K562 (cell line): ENCODE results near the gene DNAH3. TPM values are rescaled to one million over a fixed set of nuclear protein-coding genes. Genes with fewer than 3 reads are reported as not detected.
A peak's percentile ranks its signal among the peaks of the same experiment; 100 is the strongest.

Experiments used
- ATAC-seq: fragments of 200-7000 bp; cut with Tn5 transposase; 3 replicates; pipeline ENCODE4 v1.9.1; 2020; ENCODE audit warnings: moderate library complexity
- BruUV-seq: library from RNA; stranded (reverse); fragments of 400-500 nt; replicated peaks from 2 replicates; lab custom pipeline; 2021; lab: Mats Ljungman, UMichigan
- CTCF ChIA-PET: fragments of 300-600 bp; formaldehyde crosslinking; extraction: SDS; loops from one replicate; lab custom pipeline; 2021; ENCODE audit warnings: low intra/inter-chr PET ratio; lab: Yijun Ruan, JAX
- POLR2A ChIA-PET: fragments of 300-600, 350-650 bp; sonication (Branson Sonifier 250); formaldehyde crosslinking; extraction: SDS; loops from one replicate; lab custom pipeline; 2021; ENCODE audit warnings: antibody characterized with exemption, inconsistent platforms; lab: Yijun Ruan, JAX
- DNase-seq, 4 experiments: peaks; one replicate each; pipeline versions ENCODE4 v3.0.0 to v3.0.0-alpha.2; 2011 to 2018; ENCODE audit warnings: low spot score in 3 of 4, mixed read lengths in 3 of 4; ENCODE audit errors: extremely low read depth in 1 of 4
- FAIRE-seq: peaks from 2 replicates; lab custom pipeline; 2011; peaks lifted over from hg19 to GRCh38; lab: Jason Lieb, UNC
- H2AFZ ChIP-seq: 2 replicates; pipeline ENCODE4 v1.6.0; 2011; ENCODE audit warnings: low read depth, low read length, control low read depth, inconsistent platforms
- H3K27ac ChIP-seq: fragments of 200-600 bp; 3 replicates; pipeline ENCODE4 v1.8.0; 2011; ENCODE audit warnings: low read depth, mild to moderate bottlenecking, control low read depth, inconsistent platforms, low read length, moderate library complexity, mixed read lengths; ENCODE audit errors: extremely low read depth
- H3K27me3 ChIP-seq, 2 experiments: fragments of 300-600 bp in 1 of 2; 2 replicates in 1 of 2; 3 replicates in 1 of 2; pipeline versions ENCODE4 v1.6.0 to v1.8.0; 2011; ENCODE audit warnings: inconsistent platforms in 2 of 2, low read length in 2 of 2, mild to moderate bottlenecking in 1 of 2, mixed read lengths in 1 of 2, moderate library complexity in 1 of 2; ENCODE audit not compliant: control insufficient read depth in 2 of 2, insufficient read depth in 2 of 2
- H3K36me3 ChIP-seq: fragments of 300-600 bp; 3 replicates; pipeline ENCODE4 v1.8.0; 2011; ENCODE audit warnings: mild to moderate bottlenecking, low read length, inconsistent platforms; ENCODE audit not compliant: control insufficient read depth, insufficient read depth
- H3K4me1 ChIP-seq, 2 experiments: fragments of 200-600 bp in 1 of 2; replicated peaks in 1 of 2; 2 replicates in 1 of 2; 3 replicates in 1 of 2; pipeline versions ENCODE4 v1.5.1 to v1.8.0; 2011; ENCODE audit warnings: inconsistent platforms in 2 of 2, low read length in 2 of 2, mild to moderate bottlenecking in 1 of 2, mixed read lengths in 1 of 2, moderate library complexity in 1 of 2; ENCODE audit not compliant: control insufficient read depth in 2 of 2, insufficient read depth in 2 of 2
- H3K4me2 ChIP-seq: 2 replicates; pipeline ENCODE4 v1.6.1; 2011; ENCODE audit warnings: low read length, control low read depth, inconsistent platforms, mixed read lengths; ENCODE audit not compliant: insufficient read depth
- H3K4me3 ChIP-seq: fragments of 200-600 bp; sonication (generic), shearing (Covaris generic); 2 replicates; pipeline ENCODE4 v1.5.1; 2016; ENCODE audit warnings: control low read depth, inconsistent platforms
- H3K79me2 ChIP-seq: fragments of 200-600 bp; 3 replicates; pipeline ENCODE4 v1.8.0; 2011; ENCODE audit warnings: low read length, inconsistent platforms; ENCODE audit not compliant: control insufficient read depth, insufficient read depth
- H3K9ac ChIP-seq, 2 experiments: 2 replicates each; pipeline versions ENCODE4 v1.6.0 to v1.6.1; 2011; ENCODE audit warnings: low read depth in 2 of 2, low read length in 2 of 2, control low read depth in 1 of 2, inconsistent platforms in 1 of 2, mild to moderate bottlenecking in 1 of 2, mixed read lengths in 1 of 2; ENCODE audit not compliant: insufficient read depth in 1 of 2
- H3K9me1 ChIP-seq: one replicate; pipeline ENCODE4 v1.6.0; 2011; ENCODE audit warnings: inconsistent platforms, mild to moderate bottlenecking, low read length, moderate library complexity; ENCODE audit not compliant: control insufficient read depth, insufficient read depth
- H3K9me3 ChIP-seq: replicated peaks from 2 replicates; pipeline ENCODE4 v1.5.1; 2011; ENCODE audit warnings: low read depth, low read length, inconsistent platforms; ENCODE audit not compliant: control insufficient read depth, insufficient read depth
- H4K20me1 ChIP-seq: replicated peaks from 2 replicates; pipeline ENCODE4 v1.6.1; 2011; ENCODE audit warnings: low read length, inconsistent platforms, mixed read lengths; ENCODE audit not compliant: control insufficient read depth, insufficient read depth
- COPS2 ChIP-seq: fragments of 450-650 bp; conservative IDR thresholded peaks from 2 replicates; pipeline ENCODE4 v1.6.1; 2016; ENCODE audit warnings: mild to moderate bottlenecking, moderate library complexity
- DIDO1 ChIP-seq: fragments of 450-650 bp; IDR thresholded peaks from 2 replicates; pipeline ENCODE4 v1.6.1; 2016; ENCODE audit warnings: low read depth, missing biosample characterization, missing genetic modification characterization
- FOXA1 ChIP-seq: fragments of 450-650 bp; IDR thresholded peaks from 2 replicates; pipeline ENCODE4 v1.6.1; 2016; ENCODE audit warnings: mild to moderate bottlenecking, borderline replicate concordance
- HDGF ChIP-seq: fragments of 450-650 bp; IDR thresholded peaks from 2 replicates; pipeline ENCODE4 v1.6.1; 2016
- NFIX ChIP-seq: fragments of 250-450 bp; sonication (Bioruptor Pico); IDR thresholded peaks from 2 replicates; pipeline ENCODE4 v1.4.0; 2020; ENCODE audit warnings: low read depth, mild to moderate bottlenecking, moderate library complexity
- NR1H2 ChIP-seq: sonication (generic); formaldehyde crosslinking; IDR thresholded peaks from 2 replicates; pipeline ENCODE4 v1.4.0; 2020; ENCODE audit warnings: mild to moderate bottlenecking, missing genetic modification reagents
- RAD51 ChIP-seq: fragments of 450-650 bp; IDR thresholded peaks from 2 replicates; pipeline ENCODE4 v1.7.1; 2016; ENCODE audit warnings: low read depth, mild to moderate bottlenecking, borderline replicate concordance
- SMARCB1 ChIP-seq: IDR thresholded peaks from 2 replicates; pipeline ENCODE4 v1.6.1; 2011; ENCODE audit warnings: improper control_type of control experiment, low read depth; ENCODE audit not compliant: insufficient read length
- WGBS: fragments of 100-300 bp; shearing (Covaris generic); methylation state at CpG from one replicate; pipeline ENCODE4 v1.1.6; 2016; ENCODE audit warnings: low coverage, mixed read lengths; ENCODE audit not compliant: insufficient coverage; ENCODE audit errors: missing lambda C conversion rate; 5-methylcytosine and 5-hydroxymethylcytosine counted together
- in situ Hi-C: fragments of 300-500 bp; cut with MboI; formaldehyde crosslinking; loops from 4 replicates; pipeline ENCODE4 v1.15.0; 2018; ENCODE audit warnings: inconsistent platforms, mixed read lengths
- intact Hi-C: fragments of 100-400 bp; cut with micrococcal nuclease; formaldehyde crosslinking; loops from 2 replicates; pipeline ENCODE4 v1.14.2; 2022
- polyA plus RNA-seq, 8 experiments: library from polyadenylated mRNA; depleted of rRNA in 4 of 8; stranded (reverse) in 5 of 8; unstranded in 3 of 8; fragments of >200 nt; fragmentation: Nextera tagmentation in 2 of 8; fragmentation: Illumina TruSeq in 1 of 8; extraction: Ambion mirVana in 2 of 8; extraction: Trizol in 1 of 8; gene quantifications; 2 replicates each; pipeline versions ENCODE4 v1.2.1 to v1.2.3, GENCODE V29; 2011 to 2014; ENCODE audit warnings: inconsistent platforms in 1 of 8, missing spikeins in 1 of 8
- total RNA-seq, 7 experiments: library from RNA; depleted of rRNA in 6 of 7; stranded (reverse); fragments of >200 nt in 6 of 7; fragmentation: Illumina TruSeq in 2 of 7; extraction: Trizol in 2 of 7; gene quantifications; 2 replicates each; pipeline versions ENCODE4 v1.2.1 to v1.2.3, GENCODE V29; 2011 to 2021; ENCODE audit warnings: low replicate concordance in 1 of 7
- TF ChIP-seq, protein P1 (sequence below): fragments of 250-450 bp; sonication (Bioruptor Pico); IDR thresholded peaks from 2 replicates; pipeline ENCODE4 v1.5.0; 2021; ENCODE audit warnings: mild to moderate bottlenecking, borderline replicate concordance
- TF ChIP-seq, protein P2 (sequence below): IDR thresholded peaks from 2 replicates; pipeline ENCODE4 v1.6.1; 2012; ENCODE audit warnings: low read depth, low read length, improper control_type of control experiment, borderline replicate concordance
- TF ChIP-seq, protein P3 (sequence below): fragments of 450-650 bp; formaldehyde crosslinking; IDR thresholded peaks from 2 replicates; pipeline ENCODE4 v1.4.0; 2020; ENCODE audit warnings: mild to moderate bottlenecking, mixed read lengths

The DNAH3 gene
- total and polyA plus RNA-seq, 9 of the 15 experiments (the other 6 are each of a cell fraction or from before 2014, with no cell fraction given) = 0.32 to 0.84 (median 0.44) TPM

DNA sequence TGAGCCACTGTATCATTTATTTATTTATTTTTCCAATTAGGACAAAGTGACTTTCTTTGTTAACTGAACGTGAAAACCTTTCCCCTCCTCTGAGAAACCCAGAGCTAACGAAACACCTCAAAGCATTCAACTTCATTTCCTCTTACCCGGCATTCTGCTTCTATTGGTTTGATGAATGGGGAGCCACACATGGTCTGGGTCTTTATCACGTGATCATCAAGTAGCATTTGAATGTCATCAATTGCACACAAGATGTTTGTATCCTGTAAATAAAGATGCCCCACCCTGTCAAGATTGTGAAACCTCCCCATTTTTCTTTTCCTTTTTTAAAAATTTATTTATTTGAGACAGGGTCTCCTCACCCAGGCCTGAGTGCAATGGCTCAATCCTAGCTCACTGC lies 80.1 kb downstream of the DNAH3 start:
- POLR2A ChIA-PET = interaction anchor here (0.7 kb wide), 1 partner anchor 8 kb away, joined by 3 read pairs; no protein-coding TSS in a partner anchor
- intact Hi-C loops = no loop called here

DNA sequence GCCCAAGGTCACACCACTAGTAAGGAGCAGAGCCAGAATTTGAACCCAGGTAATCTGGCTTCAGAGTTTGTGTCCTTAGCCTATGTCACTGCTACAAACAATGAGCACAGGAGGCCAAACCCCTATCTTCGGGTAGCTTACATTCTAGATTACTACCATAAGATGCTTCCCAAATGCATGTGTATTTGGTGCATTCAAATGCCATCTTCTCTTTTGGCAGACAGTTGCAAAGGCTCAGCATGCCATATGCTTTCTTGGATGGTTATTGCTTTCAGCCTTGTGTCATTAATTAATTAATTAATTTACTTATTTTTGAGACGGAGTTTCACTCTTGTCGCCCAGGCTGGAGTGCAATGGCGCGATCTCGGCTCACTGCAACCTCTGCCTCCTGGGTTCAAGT lies 80.7 kb downstream of the DNAH3 start:
- ATAC-seq = no peak
- no peaks in the 10 kb centered on the region for H3K9me1 ChIP-seq
- BruUV-seq = no TSS peak
- no peak overlapping the region for H3K4me3 ChIP-seq
- peaks cover 16 to 33% of the 10 kb centered on the region in 2 experiments; a peak in 4 of 5 replicates for H3K27me3 ChIP-seq
- H3K4me1 ChIP-seq = no peaks in the 10 kb centered on the region
- no peaks in the 10 kb centered on the region for H3K9me3 ChIP-seq
- POLR2A ChIA-PET = interaction anchor here (0.7 kb wide), 1 partner anchor 9 kb away, joined by 3 read pairs; no protein-coding TSS in a partner anchor
- CTCF ChIA-PET = no interaction called here
- in situ Hi-C loops (no loop called here), intact Hi-C loops (no loop called here)
- H3K36me3 ChIP-seq = no peaks in the 10 kb centered on the region
- no peak overlapping the region for H3K27ac ChIP-seq
- H3K4me2 ChIP-seq = no peak overlapping the region
- FAIRE-seq = no peak
- no peak overlapping the region for H2AFZ ChIP-seq
- no peak for DNase-seq
- H3K79me2 ChIP-seq = no peaks in the 10 kb centered on the region
- 0% methylated on average over 6 of the region's 6 CpGs for WGBS
- H3K9ac ChIP-seq = no peak overlapping the region
- no peaks in the 10 kb centered on the region for H4K20me1 ChIP-seq
- no peak for TF ChIP-seq NFIX (CRISPR knock-in tag)
- TF ChIP-seq, protein P1, sequence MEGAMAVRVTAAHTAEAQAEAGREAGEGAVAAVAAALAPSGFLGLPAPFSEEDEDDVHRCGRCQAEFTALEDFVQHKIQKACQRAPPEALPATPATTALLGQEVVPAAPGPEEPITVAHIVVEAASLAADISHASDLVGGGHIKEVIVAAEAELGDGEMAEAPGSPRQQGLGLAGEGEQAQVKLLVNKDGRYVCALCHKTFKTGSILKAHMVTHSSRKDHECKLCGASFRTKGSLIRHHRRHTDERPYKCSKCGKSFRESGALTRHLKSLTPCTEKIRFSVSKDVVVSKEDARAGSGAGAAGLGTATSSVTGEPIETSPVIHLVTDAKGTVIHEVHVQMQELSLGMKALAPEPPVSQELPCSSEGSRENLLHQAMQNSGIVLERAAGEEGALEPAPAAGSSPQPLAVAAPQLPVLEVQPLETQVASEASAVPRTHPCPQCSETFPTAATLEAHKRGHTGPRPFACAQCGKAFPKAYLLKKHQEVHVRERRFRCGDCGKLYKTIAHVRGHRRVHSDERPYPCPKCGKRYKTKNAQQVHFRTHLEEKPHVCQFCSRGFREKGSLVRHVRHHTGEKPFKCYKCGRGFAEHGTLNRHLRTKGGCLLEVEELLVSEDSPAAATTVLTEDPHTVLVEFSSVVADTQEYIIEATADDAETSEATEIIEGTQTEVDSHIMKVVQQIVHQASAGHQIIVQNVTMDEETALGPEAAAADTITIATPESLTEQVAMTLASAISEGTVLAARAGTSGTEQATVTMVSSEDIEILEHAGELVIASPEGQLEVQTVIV (CRISPR knock-in tag) = no peak
- TF ChIP-seq DIDO1 (tag) = no peak
- TF ChIP-seq NR1H2 (CRISPR knock-in tag) = no peak
- no peak for TF ChIP-seq HDGF
- TF ChIP-seq SMARCB1 = no peak
- no peak for TF ChIP-seq COPS2
- TF ChIP-seq, protein P2, sequence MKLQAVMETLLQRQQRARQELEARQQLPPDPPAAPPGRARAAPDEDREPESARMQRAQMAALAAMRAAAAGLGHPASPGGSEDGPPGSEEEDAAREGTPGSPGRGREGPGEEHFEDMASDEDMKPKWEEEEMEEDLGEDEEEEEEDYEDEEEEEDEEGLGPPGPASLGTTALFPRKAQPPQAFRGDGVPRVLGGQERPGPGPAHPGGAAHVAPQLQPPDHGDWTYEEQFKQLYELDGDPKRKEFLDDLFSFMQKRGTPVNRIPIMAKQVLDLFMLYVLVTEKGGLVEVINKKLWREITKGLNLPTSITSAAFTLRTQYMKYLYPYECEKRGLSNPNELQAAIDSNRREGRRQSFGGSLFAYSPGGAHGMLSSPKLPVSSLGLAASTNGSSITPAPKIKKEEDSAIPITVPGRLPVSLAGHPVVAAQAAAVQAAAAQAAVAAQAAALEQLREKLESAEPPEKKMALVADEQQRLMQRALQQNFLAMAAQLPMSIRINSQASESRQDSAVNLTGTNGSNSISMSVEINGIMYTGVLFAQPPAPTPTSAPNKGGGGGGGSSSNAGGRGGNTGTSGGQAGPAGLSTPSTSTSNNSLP = no peak

More for the DNA sequence above, 80.1 kb downstream of the DNAH3 start:
- no peaks in the 10 kb centered on the region for H3K4me1 ChIP-seq
- H3K27me3 ChIP-seq = peaks cover 17 to 33% of the 10 kb centered on the region in 2 experiments; a peak in 4 of 5 replicates
- H3K9me3 ChIP-seq = no peaks in the 10 kb centered on the region
- no peak for DNase-seq
- no peak overlapping the region for H3K9ac ChIP-seq
- FAIRE-seq = no peak
- CTCF ChIA-PET = no interaction called here
- no peak for TF ChIP-seq FOXA1
- peak; percentile 58 for TF ChIP-seq RAD51
- TF ChIP-seq, protein P3, sequence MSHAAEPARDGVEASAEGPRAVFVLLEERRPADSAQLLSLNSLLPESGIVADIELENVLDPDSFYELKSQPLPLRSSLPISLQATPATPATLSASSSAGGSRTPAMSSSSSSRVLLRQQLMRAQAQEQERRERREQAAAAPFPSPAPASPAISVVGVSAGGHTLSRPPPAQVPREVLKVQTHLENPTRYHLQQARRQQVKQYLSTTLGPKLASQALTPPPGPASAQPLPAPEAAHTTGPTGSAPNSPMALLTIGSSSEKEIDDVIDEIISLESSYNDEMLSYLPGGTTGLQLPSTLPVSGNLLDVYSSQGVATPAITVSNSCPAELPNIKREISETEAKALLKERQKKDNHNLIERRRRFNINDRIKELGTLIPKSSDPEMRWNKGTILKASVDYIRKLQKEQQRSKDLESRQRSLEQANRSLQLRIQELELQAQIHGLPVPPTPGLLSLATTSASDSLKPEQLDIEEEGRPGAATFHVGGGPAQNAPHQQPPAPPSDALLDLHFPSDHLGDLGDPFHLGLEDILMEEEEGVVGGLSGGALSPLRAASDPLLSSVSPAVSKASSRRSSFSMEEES (CRISPR knock-in tag) = peak; percentile 88
- H3K9me1 ChIP-seq = no peaks in the 10 kb centered on the region
- H3K4me3 ChIP-seq = no peak overlapping the region
- H3K4me2 ChIP-seq = no peak overlapping the region
- H2AFZ ChIP-seq = no peak overlapping the region
- H4K20me1 ChIP-seq = no peaks in the 10 kb centered on the region
- whole genome bisulfite sequencing = 4% methylated on average over 4 of the region's 4 CpGs
- in situ Hi-C loops = no loop called here
- no peaks in the 10 kb centered on the region for H3K79me2 ChIP-seq
- H3K36me3 ChIP-seq = no peaks in the 10 kb centered on the region
- no peak overlapping the region for H3K27ac ChIP-seq
- ATAC-seq = no peak
- BruUV-seq = no TSS peak
